Fibroblast of skin of back (primary cell): ENCODE data around the gene RORB.

Experiments used
- DNase-seq: peaks from one replicate; pipeline ENCODE4 v3.0.0-alpha.2; 2013

RORB gene

GRCh38 chr9:74609671-74610405 lies 112.7 kb downstream of the RORB start:
- no peak for DNase-seq

DNA sequence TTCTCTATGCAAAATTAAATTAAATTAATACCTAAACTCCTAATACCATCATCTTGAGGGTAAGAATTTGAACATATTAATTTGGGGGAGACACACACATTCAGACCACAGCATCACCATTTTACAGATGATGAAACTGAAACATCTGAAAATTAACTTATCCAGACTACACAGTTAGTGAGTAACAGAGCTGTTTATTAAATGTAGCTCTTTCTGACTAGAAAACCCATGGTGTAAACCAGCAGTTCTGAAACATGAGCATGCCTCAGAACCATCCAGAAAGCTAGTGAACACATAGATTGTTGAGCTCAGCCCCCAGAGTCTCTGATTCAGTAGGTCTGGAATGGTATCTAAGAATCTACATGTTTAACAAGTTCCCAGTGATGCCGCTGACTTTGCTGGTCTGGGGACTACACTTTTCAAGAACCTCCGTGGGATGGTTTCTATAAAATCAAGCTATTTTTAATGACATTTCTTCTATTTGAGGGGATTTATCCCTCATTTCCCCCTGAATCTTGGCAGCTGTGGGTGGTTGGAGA lies 113.5 kb downstream of the RORB start:
- DNase-seq = no peak

DNA sequence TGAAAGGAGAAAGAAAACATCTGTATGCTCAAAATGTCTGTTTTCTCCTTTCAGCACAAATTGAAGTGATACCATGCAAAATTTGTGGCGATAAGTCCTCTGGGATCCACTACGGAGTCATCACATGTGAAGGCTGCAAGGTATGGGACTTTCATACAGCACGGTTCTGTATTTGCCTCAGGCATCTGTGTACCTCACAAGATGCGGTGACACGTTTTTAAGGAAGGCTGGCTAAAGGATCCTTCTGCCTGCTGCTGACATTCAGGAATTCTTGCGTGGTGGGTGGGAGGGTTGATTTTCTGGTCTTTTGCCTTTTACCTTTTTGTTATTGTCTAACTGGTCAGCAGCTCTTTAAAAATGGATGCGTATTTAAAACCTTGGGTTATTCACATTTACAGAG lies 133.1 kb downstream of the RORB start:
- DNase-seq = no peak

GRCh38 chr9:74639112-74639511 lies 142.0 kb downstream of the RORB start:
- no peak for DNase-seq

DNA sequence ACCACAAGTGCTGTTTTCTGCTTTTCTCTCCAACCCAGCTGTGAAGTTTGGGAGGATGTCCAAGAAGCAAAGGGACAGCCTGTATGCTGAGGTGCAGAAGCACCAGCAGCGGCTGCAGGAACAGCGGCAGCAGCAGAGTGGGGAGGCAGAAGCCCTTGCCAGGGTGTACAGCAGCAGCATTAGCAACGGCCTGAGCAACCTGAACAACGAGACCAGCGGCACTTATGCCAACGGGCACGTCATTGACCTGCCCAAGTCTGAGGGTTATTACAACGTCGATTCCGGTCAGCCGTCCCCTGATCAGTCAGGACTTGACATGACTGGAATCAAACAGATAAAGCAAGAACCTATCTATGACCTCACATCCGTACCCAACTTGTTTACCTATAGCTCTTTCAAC lies 145.2 kb downstream of the RORB start:
- no peak for DNase-seq

- no peak for DNase-seq
These were observed 146.3 kb downstream of the RORB start for GRCh38 chr9:74643303-74643923.

- no peak for DNase-seq
These were observed 146.9 kb downstream of the RORB start for GRCh38 chr9:74644023-74644422.

- DNase-seq = peak; percentile 8
These were observed 148.0 kb downstream of the RORB start for GRCh38 chr9:74645007-74645639.

DNA sequence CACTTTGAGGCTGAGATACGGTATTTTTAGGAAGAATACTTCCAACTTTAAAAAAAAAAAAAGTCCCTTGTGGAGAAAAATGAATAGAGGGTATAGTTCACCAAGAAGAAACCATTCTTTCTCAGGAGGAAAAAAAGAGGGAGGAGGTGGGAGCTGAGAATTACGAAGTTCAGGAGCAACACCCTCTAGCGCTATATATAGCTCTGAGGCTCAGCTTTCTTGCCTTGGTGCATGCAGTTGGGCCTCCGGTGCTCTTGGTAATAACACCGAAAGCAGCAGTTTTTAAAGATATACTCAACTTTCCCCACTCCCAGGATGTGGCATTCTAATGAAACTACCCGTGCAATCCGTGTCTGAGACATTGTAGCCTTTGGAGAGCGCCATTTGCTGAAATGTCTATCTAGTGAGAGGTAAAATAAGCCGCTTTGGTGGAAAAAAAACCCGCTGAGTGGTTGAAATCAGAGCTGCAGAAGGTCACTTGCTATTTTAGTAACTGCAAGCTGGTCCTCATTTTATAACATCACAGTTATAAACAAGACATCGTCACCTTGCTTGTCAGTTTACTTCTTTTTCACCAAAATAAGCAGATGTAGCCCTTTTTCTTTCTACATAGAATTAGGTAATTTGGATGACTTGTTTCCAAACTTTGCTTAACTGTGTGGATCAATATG lies 156.4 kb downstream of the RORB start:
- DNase-seq = no peak

GRCh38 chr9:74662674-74663073 lies 165.5 kb downstream of the RORB start:
- DNase-seq = no peak

DNA sequence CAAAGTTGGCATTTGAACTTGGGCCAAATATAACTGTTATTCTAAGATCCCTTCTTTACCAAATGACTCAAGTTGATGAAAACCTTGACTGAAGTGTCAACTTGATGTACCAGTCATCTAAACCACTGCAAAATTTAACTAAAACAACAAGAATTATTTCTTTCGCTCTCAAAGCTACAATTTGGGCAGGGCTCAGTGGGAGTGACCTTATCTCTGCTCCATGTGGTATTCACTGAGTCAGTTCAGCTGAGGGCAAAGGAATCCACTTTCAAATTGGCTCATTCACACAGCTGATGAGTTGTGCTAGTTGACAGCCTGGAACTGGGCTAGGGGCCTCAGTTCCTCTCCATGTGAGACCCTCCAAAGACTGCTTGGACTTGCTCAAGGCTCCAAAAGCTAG lies 166.3 kb downstream of the RORB start:
- DNase-seq = no peak

- no peak for DNase-seq
These were observed 169.6 kb downstream of the RORB start for GRCh38 chr9:74666625-74667316.

GRCh38 chr9:74672237-74672636 lies 175.1 kb downstream of the RORB start:
- DNase-seq = no peak

DNA sequence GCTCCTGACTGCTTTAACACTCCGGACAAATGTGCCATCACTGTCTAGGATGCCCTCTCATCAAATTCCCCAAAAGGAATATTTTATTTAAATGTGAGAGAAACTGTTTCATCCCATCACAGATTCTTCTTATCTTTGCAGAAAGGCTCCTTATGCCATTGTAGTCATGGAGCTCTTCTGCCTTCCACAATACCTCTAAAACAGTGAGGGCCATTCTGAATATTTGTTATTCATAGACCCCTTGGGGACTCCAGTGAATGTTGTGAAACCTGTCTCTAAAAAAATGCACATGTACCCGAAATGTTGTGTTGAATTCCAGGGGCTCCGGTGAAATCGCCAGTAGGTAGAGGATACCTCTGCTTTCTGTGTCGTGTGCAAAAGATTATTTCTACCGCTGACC lies 176.9 kb downstream of the RORB start:
- DNase-seq = no peak

- DNase-seq = no peak
These were observed 184.8 kb downstream of the RORB start for GRCh38 chr9:74681906-74682305.

DNA sequence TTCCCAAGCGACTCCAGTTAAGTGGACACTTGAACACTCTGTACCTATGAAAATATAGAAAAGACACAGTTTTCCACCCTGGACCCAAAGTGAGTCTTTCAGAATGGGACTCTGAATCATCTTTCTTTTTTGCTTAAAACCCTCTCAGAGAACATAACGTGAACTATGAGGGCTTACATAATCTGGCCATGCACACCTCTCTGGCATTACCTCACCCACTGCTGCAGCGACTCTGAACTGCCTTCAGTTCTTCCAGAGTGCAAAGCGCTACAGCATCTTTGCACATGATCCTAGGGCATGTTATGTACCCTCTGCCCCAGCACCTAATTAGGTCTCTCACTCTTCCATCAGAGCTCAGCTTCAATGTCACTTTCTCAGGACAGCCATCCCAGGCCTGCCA lies 186.2 kb downstream of the RORB start:
- no peak for DNase-seq

DNA sequence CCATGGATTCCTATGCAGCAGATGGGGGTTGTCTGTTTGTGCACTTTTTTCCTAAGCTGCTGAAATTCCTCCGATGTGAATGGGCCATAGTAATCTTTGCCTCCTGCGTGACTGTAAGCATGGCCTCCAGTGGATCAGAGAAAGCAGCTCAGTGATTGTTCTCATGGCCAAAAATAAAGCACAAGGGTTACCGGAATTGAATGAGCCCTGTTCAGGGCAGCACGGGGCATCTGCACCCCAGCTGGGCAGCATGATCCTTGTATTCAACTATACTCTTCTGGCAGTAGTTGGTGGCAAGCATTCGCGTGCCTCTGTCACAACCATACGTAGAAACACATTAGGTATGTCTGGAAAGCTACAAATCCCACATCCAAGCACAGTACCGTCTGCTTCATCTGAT lies 193.9 kb downstream of the RORB start:
- peak; percentile 6 for DNase-seq

- DNase-seq = no peak
These were observed 199.4 kb downstream of the RORB start for GRCh38 chr9:74696520-74696919.

DNA sequence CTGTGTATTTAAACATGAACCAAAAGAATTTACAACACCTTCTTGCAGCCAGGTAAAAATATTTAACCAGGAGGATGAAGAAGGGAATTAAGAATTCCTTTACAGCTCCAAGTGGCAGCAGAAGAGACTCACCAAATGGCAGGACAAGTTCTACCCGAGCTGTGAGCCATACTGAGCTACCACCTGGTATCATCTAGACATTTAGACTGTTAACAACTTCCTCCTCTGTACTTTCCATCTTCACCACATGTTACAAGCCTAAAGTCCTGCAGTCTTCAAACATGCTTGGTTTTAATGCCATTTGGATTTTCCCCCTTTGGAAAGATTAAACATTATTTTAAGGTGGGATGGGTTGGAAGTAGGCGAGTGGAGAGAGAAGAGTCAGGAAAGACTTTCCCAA lies 200.4 kb downstream of the RORB start:
- no peak for DNase-seq

- DNase-seq = no peak
These were observed 214.2 kb downstream of the RORB start for GRCh38 chr9:74711341-74711740.

- no peak for DNase-seq
These were observed 221.6 kb downstream of the RORB start for GRCh38 chr9:74718709-74719108.

GRCh38 chr9:74719306-74719705 lies 222.2 kb downstream of the RORB start:
- DNase-seq = no peak
